Choroid plexus epithelial cell (primary cell): Measurements from ENCODE around the gene BRD8.

ENCODE experiments used
- DNase-seq: peaks from one replicate; pipeline ENCODE4 v3.0.0-alpha.2; 2010; ENCODE audit warnings: low read depth
- H3K4me3 ChIP-seq: 2 replicates; pipeline ENCODE4 v1.5.1; 2011; ENCODE audit warnings: low read depth, mild to moderate bottlenecking, control low read depth, low read length, moderate library complexity
- CTCF ChIP-seq: conservative IDR thresholded peaks from 2 replicates; pipeline ENCODE4 v1.5.1; 2011; ENCODE audit warnings: low read depth, mild to moderate bottlenecking, control low read depth, inconsistent platforms, low read length, moderate library complexity

BRD8 gene

GRCh38 chr5:138092301-138092700 lies 86.1 kb downstream of the BRD8 start:
- no peak overlapping the region for H3K4me3 ChIP-seq
- DNase-seq, result no peak
- TF ChIP-seq CTCF, result no peak

GRCh38 chr5:138091685-138092084 lies 86.7 kb downstream of the BRD8 start:
- H3K4me3 ChIP-seq, result no peak overlapping the region
- no peak for DNase-seq
- no peak for TF ChIP-seq CTCF
